Body of pancreas (tissue), 4 donors: ENCODE results near the gene USP40. TPM values are rescaled to one million over a fixed set of nuclear protein-coding genes. Genes with fewer than 3 reads are reported as not detected.
"Not testable (repeated sequence)": the region's sequence is repeated elsewhere in the genome, so short reads cannot be mapped to it uniquely, and the experiment has no call there.

ENCODE experiments used
- ATAC-seq: fragments of 150-250 bp; one replicate; pipeline ENCODE4 v1.9.1; 2016
- DNase-seq, 4 donors: peaks; one replicate each; pipeline ENCODE4 v3.0.0-alpha.2; 2019
- H3K27ac ChIP-seq, 4 donors: fragments of 200-600 bp; sonication (generic); 1 replicate in 3 of 4; 2 replicates in 1 of 4; pipeline versions ENCODE4 v1.5.1 to v1.6.1; 2016 to 2019; ENCODE audit warnings: mild to moderate bottlenecking in 1 of 4, mixed read lengths in 1 of 4, moderate library complexity in 1 of 4
- H3K27me3 ChIP-seq, 2 donors: fragments of 200-600 bp; sonication (generic); one replicate each; pipeline ENCODE4 v1.6.0; 2016; ENCODE audit warnings: mild to moderate bottlenecking in 1 of 2
- H3K36me3 ChIP-seq, 2 donors: fragments of 200-600 bp; sonication (generic); replicated peaks in 1 of 2; 2 replicates each; pipeline ENCODE4 v1.5.1; 2016; ENCODE audit warnings: low read depth in 2 of 2; ENCODE audit not compliant: insufficient read depth in 1 of 2
- H3K4me1 ChIP-seq: fragments of 200-600 bp; sonication (generic); one replicate; pipeline ENCODE4 v1.6.0; 2016
- H3K4me3 ChIP-seq, 2 donors: fragments of 200-600 bp; sonication (generic); 1 replicate in 1 of 2; 2 replicates in 1 of 2; pipeline ENCODE4 v1.5.1; 2016 to 2019
- H3K9me3 ChIP-seq, 3 donors: fragments of 200-600 bp; sonication (generic); 1 replicate in 2 of 3; 2 replicates in 1 of 3; pipeline ENCODE4 v1.5.1; 2016
- POLR2A ChIP-seq, 3 donors: fragments of 450-650 bp; IDR thresholded peaks; one replicate each; pipeline ENCODE4 v1.6.1; 2016; ENCODE audit warnings: antibody characterized with exemption in 3 of 3, mild to moderate bottlenecking in 2 of 3
- WGBS, 2 donors: methylation state at CpG; one replicate each; pipeline ENCODE4 v1.1.5; 2017; 5-methylcytosine and 5-hydroxymethylcytosine counted together
- intact Hi-C: fragments of 100-400 bp; cut with DNase I; formaldehyde crosslinking; loops from one replicate; pipeline ENCODE4 v1.15.1; 2023
- total RNA-seq, 2 donors: library from RNA; depleted of rRNA; stranded (reverse); fragments of >200 nt; gene quantifications; one replicate each; pipeline ENCODE4 v1.1.0, GENCODE V29; 2016
- TF ChIP-seq, protein P1 (sequence below), 7 experiments: fragments of 450-650 bp in 4 of 7; fragments of 200-600 bp in 3 of 7; sonication (generic) in 3 of 7; IDR thresholded peaks; one replicate each; pipeline ENCODE4 v1.5.1; 2016 to 2019; ENCODE audit warnings: antibody characterized with exemption in 7 of 7

Gene USP40
- total RNA-seq, 2 donors from 2014 or later, result 34.9 to 38.9 TPM

DNA sequence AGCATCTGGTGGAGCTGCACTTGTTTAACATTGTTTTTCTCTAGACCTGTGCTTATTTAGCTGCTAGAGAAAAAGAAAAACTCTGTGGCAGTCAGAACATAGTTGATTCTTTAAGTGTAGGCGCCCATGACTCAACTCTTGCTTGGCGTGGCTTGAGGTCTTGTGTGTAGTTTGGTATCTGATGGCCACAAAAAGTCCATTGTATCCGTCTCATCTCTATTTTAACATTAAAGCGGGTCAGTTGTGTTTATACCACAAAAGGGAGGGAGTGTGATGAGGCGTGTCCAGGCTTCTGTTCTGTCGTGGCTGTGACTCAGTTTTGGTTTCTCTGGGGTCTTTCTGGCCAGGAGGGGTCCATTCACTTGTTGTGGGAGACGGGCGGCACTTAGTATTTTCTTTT lies 26.6 kb upstream of the USP40 start:
- whole genome bisulfite sequencing, 2 donors, result 74 to 82% methylated on average over 8 of the region's 8 CpGs
- Histone ChIP-seq H3K36me3 (no peaks in the 10 kb centered on the region), H3K4me3 (no peak overlapping the region), H3K9me3 (no peaks in the 10 kb centered on the region), H3K27me3 (no peaks in the 10 kb centered on the region), H3K4me1 (no peaks in the 10 kb centered on the region), H3K27ac (no peak overlapping the region)
- no peak for ATAC-seq
- no peak for DNase-seq
- intact Hi-C loops, result no loop called here
- TF ChIP-seq POLR2A (IDR thresholded peaks at IDR 0.05), result no peak
- TF ChIP-seq, protein P1, sequence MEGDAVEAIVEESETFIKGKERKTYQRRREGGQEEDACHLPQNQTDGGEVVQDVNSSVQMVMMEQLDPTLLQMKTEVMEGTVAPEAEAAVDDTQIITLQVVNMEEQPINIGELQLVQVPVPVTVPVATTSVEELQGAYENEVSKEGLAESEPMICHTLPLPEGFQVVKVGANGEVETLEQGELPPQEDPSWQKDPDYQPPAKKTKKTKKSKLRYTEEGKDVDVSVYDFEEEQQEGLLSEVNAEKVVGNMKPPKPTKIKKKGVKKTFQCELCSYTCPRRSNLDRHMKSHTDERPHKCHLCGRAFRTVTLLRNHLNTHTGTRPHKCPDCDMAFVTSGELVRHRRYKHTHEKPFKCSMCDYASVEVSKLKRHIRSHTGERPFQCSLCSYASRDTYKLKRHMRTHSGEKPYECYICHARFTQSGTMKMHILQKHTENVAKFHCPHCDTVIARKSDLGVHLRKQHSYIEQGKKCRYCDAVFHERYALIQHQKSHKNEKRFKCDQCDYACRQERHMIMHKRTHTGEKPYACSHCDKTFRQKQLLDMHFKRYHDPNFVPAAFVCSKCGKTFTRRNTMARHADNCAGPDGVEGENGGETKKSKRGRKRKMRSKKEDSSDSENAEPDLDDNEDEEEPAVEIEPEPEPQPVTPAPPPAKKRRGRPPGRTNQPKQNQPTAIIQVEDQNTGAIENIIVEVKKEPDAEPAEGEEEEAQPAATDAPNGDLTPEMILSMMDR (IDR thresholded peaks at IDR 0.05), result no peak

DNA sequence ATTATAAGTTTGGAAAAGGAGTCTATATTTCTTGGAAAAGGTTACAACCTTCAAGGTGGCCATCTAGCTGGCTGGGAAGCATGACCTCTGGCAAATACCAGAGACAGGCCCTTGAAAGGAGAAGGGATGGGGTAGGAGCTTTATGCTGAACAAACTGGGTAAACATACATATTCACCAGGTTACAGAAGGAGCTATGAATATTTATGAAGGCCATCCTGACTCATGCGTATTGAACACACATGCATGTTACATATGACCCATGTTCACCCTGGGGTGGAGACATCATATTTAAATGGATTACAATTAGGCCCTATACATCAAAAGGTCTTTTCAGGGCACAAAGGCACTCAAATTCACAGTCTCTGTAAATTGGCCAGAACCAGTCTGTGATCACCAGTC lies 26.1 kb upstream of the USP40 start:
- H3K4me1 ChIP-seq, H3K9me3 ChIP-seq, DNase-seq, H3K36me3 ChIP-seq, intact Hi-C loops, H3K27ac ChIP-seq, H3K4me3 ChIP-seq, H3K27me3 ChIP-seq, ATAC-seq: not testable (repeated sequence)
- 88 to 100% methylated on average over 1 of the region's 1 CpG for WGBS, 2 donors

DNA sequence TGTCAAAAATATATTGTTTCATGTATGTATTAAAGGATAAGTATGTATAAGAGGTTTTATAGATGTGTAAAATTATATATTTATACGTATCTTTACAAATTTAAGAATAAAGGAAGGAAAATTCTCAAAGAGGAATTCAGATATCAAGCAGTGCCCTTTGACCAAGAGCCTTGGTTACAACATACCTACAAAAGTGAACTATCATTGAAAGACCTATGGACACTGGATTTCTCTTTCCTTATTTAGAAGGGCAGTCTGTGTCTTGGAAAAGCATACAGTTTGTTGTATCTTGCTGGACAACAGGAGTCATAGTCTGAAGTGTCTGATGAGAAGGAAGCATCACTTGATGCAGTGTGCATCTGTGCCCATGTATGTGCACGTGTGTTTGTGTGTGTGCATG lies 21.8 kb upstream of the USP40 start:
- H3K4me1 ChIP-seq, result no peaks in the 10 kb centered on the region
- H3K4me3 ChIP-seq, result no peak overlapping the region

DNA sequence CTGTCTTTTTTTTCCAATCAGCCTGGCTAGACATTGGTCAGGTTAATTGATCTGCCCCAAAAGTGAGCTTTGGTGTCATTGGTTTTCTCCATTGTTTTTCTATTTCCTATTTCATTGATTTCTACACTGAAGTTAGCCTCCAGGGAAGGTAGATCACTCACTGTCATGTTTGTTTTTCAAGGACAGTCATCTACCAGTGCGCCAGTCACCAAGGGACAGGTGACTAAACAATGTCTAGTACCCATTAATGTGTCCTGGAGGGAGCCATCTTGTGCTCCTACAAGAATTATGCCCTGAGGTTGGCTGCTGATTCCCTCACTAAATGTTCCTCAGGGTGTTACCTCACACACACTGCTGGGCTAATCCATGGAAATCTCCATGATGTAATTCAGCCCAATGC lies 17.6 kb upstream of the USP40 start:
- Histone ChIP-seq H3K9me3 (no peaks in the 10 kb centered on the region), H3K27me3 (no peaks in the 10 kb centered on the region), H3K27ac (no peak overlapping the region), H3K4me1 (no peaks in the 10 kb centered on the region), H3K4me3 (no peak overlapping the region), H3K36me3 (no peaks in the 10 kb centered on the region)
- intact Hi-C loops, result no loop called here
- WGBS, 2 donors, result 63 to 67% methylated on average over 1 of the region's 1 CpG
- no peak for ATAC-seq
- TF ChIP-seq POLR2A (IDR thresholded peaks at IDR 0.05), result no peak
- TF ChIP-seq, protein P1 (IDR thresholded peaks at IDR 0.05), result no peak
- no peak for DNase-seq

More for the DNA sequence above, 21.8 kb upstream of the USP40 start:
- Histone ChIP-seq H3K36me3 (no peaks in the 10 kb centered on the region), H3K27me3 (no peaks in the 10 kb centered on the region), H3K27ac (no peak overlapping the region), H3K9me3 (no peaks in the 10 kb centered on the region)
- no peak for ATAC-seq
- intact Hi-C loops, result no loop called here
- DNase-seq, result no peak
- 68 to 75% methylated on average over 2 of the region's 2 CpGs for WGBS, 2 donors
- TF ChIP-seq, protein P1 (IDR thresholded peaks at IDR 0.05), result no peak
- no peak for TF ChIP-seq POLR2A (IDR thresholded peaks at IDR 0.05)

DNA sequence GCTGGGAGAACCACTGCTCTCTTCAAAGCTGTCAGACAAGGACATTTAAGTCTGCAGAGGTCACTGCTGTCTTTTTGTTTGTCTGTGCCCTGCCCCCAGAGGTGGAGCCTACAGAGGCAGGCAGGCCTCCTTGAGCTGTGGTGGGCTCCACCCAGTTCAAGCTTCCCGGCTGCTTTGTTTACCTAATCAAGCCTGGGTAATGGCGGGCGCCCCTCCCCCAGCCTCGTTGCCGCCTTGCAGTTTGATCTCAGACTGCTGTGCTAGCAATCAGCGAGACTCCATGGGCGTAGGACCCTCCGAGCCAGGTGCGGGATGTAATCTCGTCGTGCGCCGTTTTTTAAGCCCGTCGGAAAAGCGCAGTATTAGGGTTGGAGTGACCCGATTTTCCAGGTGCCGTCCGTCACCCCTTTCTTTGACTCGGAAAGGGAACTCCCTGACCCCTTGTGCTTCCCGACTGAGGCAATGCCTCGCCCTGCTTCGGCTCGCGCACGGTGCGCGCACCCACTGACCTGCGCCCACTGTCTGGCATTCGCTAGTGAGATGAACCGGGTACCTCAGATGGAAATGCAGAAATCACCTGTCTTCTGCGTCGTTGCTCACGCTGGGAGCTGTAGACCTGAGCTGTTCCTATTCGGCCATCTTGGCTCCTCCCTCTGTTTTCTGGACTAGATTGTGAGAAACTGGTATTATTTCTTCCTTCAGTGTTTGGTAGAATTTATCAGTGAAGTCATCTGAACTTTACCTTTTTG lies 16.8 kb upstream of the USP40 start:
- ATAC-seq, H3K27me3 ChIP-seq, H3K36me3 ChIP-seq, H3K9me3 ChIP-seq, DNase-seq, intact Hi-C loops, H3K4me3 ChIP-seq, H3K4me1 ChIP-seq, H3K27ac ChIP-seq: not testable (repeated sequence)
- 72 to 74% methylated on average over 34 of the region's 35 CpGs for WGBS, 2 donors

DNA sequence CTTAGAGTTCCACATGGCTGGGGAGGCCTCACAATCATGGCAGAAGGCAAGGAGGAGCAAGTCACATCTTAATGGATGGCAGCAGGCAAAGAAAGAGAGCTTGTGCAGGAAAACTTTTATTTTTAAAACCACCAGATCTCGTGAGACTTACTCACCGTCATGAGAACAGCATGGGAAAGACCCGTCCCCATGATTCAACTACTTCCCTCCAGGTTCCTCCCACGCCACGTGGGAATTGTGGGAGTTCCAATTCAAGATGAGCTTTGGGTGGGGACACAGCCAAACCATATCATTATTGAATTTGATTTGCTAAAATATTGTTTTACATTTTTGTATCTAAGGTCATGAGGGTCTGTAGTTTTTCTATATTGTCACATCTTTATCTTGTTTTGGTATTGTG lies 10.8 kb upstream of the USP40 start:
- ATAC-seq, intact Hi-C loops, H3K27ac ChIP-seq, H3K9me3 ChIP-seq, H3K27me3 ChIP-seq, H3K4me3 ChIP-seq, H3K36me3 ChIP-seq, H3K4me1 ChIP-seq, DNase-seq: not testable (repeated sequence)
- 66 to 70% methylated on average over 5 of the region's 5 CpGs for WGBS, 2 donors
